ENCODE measurements around the gene CA10.

CA10 gene

GRCh38 chr17:52140601-52141000, 17.9 kb downstream of the CA10 start:
- H3K27ac ChIP-seq (ENCODE audit: low read depth, low read length) = no peak overlapping the region
- no peak overlapping the region for H3K9ac ChIP-seq (ENCODE audit: low read length)
- no peaks in the 10 kb centered on the region for H3K9me3 ChIP-seq (ENCODE audit: insufficient read depth, low read length)

DNA sequence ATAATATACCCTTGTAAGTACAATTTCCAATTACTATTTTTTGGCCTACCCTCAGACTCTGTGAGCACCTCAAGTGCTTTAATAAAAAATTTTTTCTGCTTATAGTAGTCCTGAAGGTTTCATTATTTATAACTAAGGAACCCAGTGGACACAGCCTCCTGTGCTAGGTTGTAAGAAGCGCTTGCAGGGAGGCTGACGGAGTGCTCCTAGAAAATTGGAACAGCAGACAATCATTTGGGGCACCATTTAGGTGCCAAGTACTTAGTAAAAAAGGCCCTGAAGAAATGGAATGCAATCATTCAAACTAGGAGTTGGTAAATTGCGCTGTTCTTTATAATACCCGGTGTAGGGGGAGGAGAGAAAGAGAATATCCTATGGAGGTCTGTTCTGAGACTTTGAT, 19.8 kb downstream of the CA10 start:
- no peaks in the 10 kb centered on the region for H3K9me3 ChIP-seq (ENCODE audit: insufficient read depth, low read length)
- H3K79me2 ChIP-seq (ENCODE audit: insufficient read depth, low read length) = no peaks in the 10 kb centered on the region
- H3K36me3 ChIP-seq (ENCODE audit: low read length) = no peaks in the 10 kb centered on the region
- H4K20me1 ChIP-seq (ENCODE audit: low read depth, low read length) = no peaks in the 10 kb centered on the region
- no peak overlapping the region for H2AFZ ChIP-seq (ENCODE audit: low read depth, low read length, severe bottlenecking)
- no peak for TF ChIP-seq CTCF (IDR thresholded peaks at IDR 0.05; ENCODE audit: insufficient read depth, low read length, poor library complexity, severe bottlenecking)
- no peak for TF ChIP-seq EZH2phosphoT487 (conservative IDR thresholded peaks at IDR 0.05; ENCODE audit: low read length)
- no peak overlapping the region for H3K4me3 ChIP-seq (ENCODE audit: insufficient read depth, low read length, poor library complexity, severe bottlenecking)
- no peaks in the 10 kb centered on the region for H3K27me3 ChIP-seq (ENCODE audit: low read length)
- H3K4me2 ChIP-seq (ENCODE audit: low read depth, low read length, poor library complexity, severe bottlenecking) = no peak overlapping the region
- no peak overlapping the region for H3K27ac ChIP-seq (ENCODE audit: low read depth, low read length)
- no peaks in the 10 kb centered on the region for H3K9me2 ChIP-seq (replicated peaks; ENCODE audit: insufficient read depth, low read length)
- H3K9ac ChIP-seq (ENCODE audit: low read length) = no peak overlapping the region
- H3F3A ChIP-seq (ENCODE audit: insufficient read depth) = no peaks in the 10 kb centered on the region

More at GRCh38 chr17:52140601-52141000, 17.9 kb downstream of the CA10 start:
- Histone ChIP-seq H2AFZ (ENCODE audit: low read depth, low read length, severe bottlenecking) (no peak overlapping the region), H3K4me3 (ENCODE audit: insufficient read depth, low read length, poor library complexity, severe bottlenecking) (no peak overlapping the region), H3K4me2 (ENCODE audit: low read depth, low read length, poor library complexity, severe bottlenecking) (no peak overlapping the region), H3K27me3 (ENCODE audit: low read length) (no peaks in the 10 kb centered on the region), H3K9me2 (replicated peaks; ENCODE audit: insufficient read depth, low read length) (no peaks in the 10 kb centered on the region), H3K79me2 (ENCODE audit: insufficient read depth, low read length) (no peaks in the 10 kb centered on the region), H4K20me1 (ENCODE audit: low read depth, low read length) (no peaks in the 10 kb centered on the region), H3K36me3 (ENCODE audit: low read length) (no peaks in the 10 kb centered on the region), H3F3A (ENCODE audit: insufficient read depth) (no peaks in the 10 kb centered on the region)
- TF ChIP-seq EZH2phosphoT487 (conservative IDR thresholded peaks at IDR 0.05; ENCODE audit: low read length) (no peak), CTCF (IDR thresholded peaks at IDR 0.05; ENCODE audit: insufficient read depth, low read length, poor library complexity, severe bottlenecking) (no peak)

- no peaks in the 10 kb centered on the region for H3K79me2 ChIP-seq (ENCODE audit: insufficient read depth, low read length)
- no peak overlapping the region for H3K4me3 ChIP-seq (ENCODE audit: insufficient read depth, low read length, poor library complexity, severe bottlenecking)
- no peaks in the 10 kb centered on the region for H3K9me3 ChIP-seq (ENCODE audit: insufficient read depth, low read length)
- H3F3A ChIP-seq (ENCODE audit: insufficient read depth) = no peaks in the 10 kb centered on the region
- H3K9ac ChIP-seq (ENCODE audit: low read length) = no peak overlapping the region
- H3K4me2 ChIP-seq (ENCODE audit: low read depth, low read length, poor library complexity, severe bottlenecking) = no peak overlapping the region
- TF ChIP-seq EZH2phosphoT487 (conservative IDR thresholded peaks at IDR 0.05; ENCODE audit: low read length) (no peak), CTCF (IDR thresholded peaks at IDR 0.05; ENCODE audit: insufficient read depth, low read length, poor library complexity, severe bottlenecking) (no peak)
- no peaks in the 10 kb centered on the region for H4K20me1 ChIP-seq (ENCODE audit: low read depth, low read length)
- H3K27me3 ChIP-seq (ENCODE audit: low read length) = no peaks in the 10 kb centered on the region
- H3K9me2 ChIP-seq (replicated peaks; ENCODE audit: insufficient read depth, low read length) = no peaks in the 10 kb centered on the region
- H3K27ac ChIP-seq (ENCODE audit: low read depth, low read length) = no peak overlapping the region
- no peaks in the 10 kb centered on the region for H3K36me3 ChIP-seq (ENCODE audit: low read length)
- H2AFZ ChIP-seq (ENCODE audit: low read depth, low read length, severe bottlenecking) = no peak overlapping the region
These were observed 20.2 kb downstream of the CA10 start for GRCh38 chr17:52138350-52138749.

Measured in SU-DHL-6 (cell line).